Loucy (cell line): ENCODE data around the gene NECTIN1.

Experiments used
- H2AFZ ChIP-seq: fragments of 200-600 bp; sonication (generic); 2 replicates; pipeline ENCODE4 v1.6.0; 2016; ENCODE audit warnings: antibody characterized with exemption, mild to moderate bottlenecking, low read length, moderate library complexity
- H3F3A ChIP-seq: fragments of 200-600 bp; 2 replicates; pipeline ENCODE4 v1.6.0; 2016; ENCODE audit warnings: antibody characterized with exemption, low read depth, mild to moderate bottlenecking
- H3K27me3 ChIP-seq: fragments of 200-600 bp; sonication (generic); 2 replicates; pipeline ENCODE4 v1.6.1; 2014; ENCODE audit warnings: low read length, mild to moderate bottlenecking; ENCODE audit not compliant: insufficient read depth, poor library complexity, severe bottlenecking
- H3K36me3 ChIP-seq: fragments of 200-600 bp; sonication (generic); 2 replicates; pipeline ENCODE4 v1.6.1; 2016; ENCODE audit warnings: low read length; ENCODE audit not compliant: insufficient read depth
- H3K4me1 ChIP-seq: fragments of 200-600 bp; sonication (generic); 2 replicates; pipeline ENCODE4 v1.5.1; 2014; ENCODE audit warnings: low read length, mild to moderate bottlenecking; ENCODE audit not compliant: insufficient read depth, poor library complexity, severe bottlenecking
- H3K4me2 ChIP-seq: fragments of 200-600 bp; sonication (generic); 2 replicates; pipeline ENCODE4 v1.6.0; 2014; ENCODE audit warnings: antibody characterized with exemption, low read length, low read depth, mild to moderate bottlenecking; ENCODE audit not compliant: poor library complexity, severe bottlenecking
- H3K4me3 ChIP-seq: fragments of 200-600 bp; sonication (generic); 2 replicates; pipeline ENCODE4 v1.5.1; 2014; ENCODE audit warnings: low read length, mild to moderate bottlenecking, mixed read lengths; ENCODE audit not compliant: poor library complexity, severe bottlenecking
- H3K79me2 ChIP-seq: fragments of 200-600 bp; sonication (generic); 2 replicates; pipeline ENCODE4 v1.6.1; 2014; ENCODE audit warnings: low read length; ENCODE audit not compliant: insufficient read depth
- H3K9ac ChIP-seq: fragments of 200-600 bp; sonication (generic); 2 replicates; pipeline ENCODE4 v1.6.0; 2014; ENCODE audit warnings: mild to moderate bottlenecking, low read depth, low read length, moderate library complexity; ENCODE audit not compliant: poor library complexity, severe bottlenecking
- H3K9me2 ChIP-seq: fragments of 200-600 bp; sonication (generic); replicated peaks from 2 replicates; pipeline ENCODE4 v1.6.1; 2016; ENCODE audit warnings: low read depth, low read length, mixed read lengths
- H3K9me3 ChIP-seq: fragments of 200-600 bp; sonication (generic); 2 replicates; pipeline ENCODE4 v1.6.1; 2014; ENCODE audit warnings: mild to moderate bottlenecking, antibody characterized with exemption, low read length, low read depth; ENCODE audit not compliant: insufficient read depth
- H4K20me1 ChIP-seq: fragments of 200-600 bp; sonication (generic); 2 replicates; pipeline ENCODE4 v1.6.0; 2014; ENCODE audit warnings: antibody characterized with exemption, low read length, mild to moderate bottlenecking; ENCODE audit not compliant: insufficient read depth, poor library complexity, severe bottlenecking
- EZH2phosphoT487 ChIP-seq: fragments of 200-600 bp; IDR thresholded peaks from 2 replicates; pipeline ENCODE4 v1.6.1; 2018; ENCODE audit warnings: antibody characterized with exemption, mild to moderate bottlenecking, moderate library complexity, borderline replicate concordance
- TF ChIP-seq, protein P1 (sequence below): fragments of 200-600 bp; sonication (generic); conservative IDR thresholded peaks from 2 replicates; pipeline ENCODE4 v1.5.1; 2014; ENCODE audit warnings: mild to moderate bottlenecking, antibody characterized with exemption, low read length

NECTIN1 gene

DNA sequence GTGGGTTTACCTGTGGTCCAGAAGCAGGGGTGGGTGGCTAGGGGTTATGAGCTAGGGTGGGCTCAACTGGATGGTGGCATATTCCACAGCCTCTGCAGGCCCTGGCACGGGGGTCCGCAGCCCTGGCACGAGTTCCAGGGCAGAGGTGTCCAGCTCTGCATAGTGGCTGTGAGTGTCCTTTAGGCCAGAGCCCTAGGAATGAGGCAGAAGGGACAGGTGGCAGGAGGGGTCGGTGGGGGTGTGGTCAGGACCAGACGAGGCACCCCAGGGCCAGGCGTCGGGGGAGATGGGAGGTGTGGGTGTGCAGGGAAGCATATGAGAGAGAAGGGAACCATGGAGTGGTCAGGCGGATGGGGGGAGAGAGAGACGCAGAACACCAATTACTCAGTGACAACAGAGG lies 99.9 kb downstream of the NECTIN1 start:
- Histone ChIP-seq H3K4me1 (no peaks in the 10 kb centered on the region), H3K4me2 (no peak overlapping the region), H3K27me3 (no peaks in the 10 kb centered on the region), H3K9me3 (no peaks in the 10 kb centered on the region), H3K4me3 (no peak overlapping the region), H3K36me3 (no peaks in the 10 kb centered on the region), H3K9ac (no peak overlapping the region), H2AFZ (no peak overlapping the region), H4K20me1 (no peaks in the 10 kb centered on the region), H3K79me2 (no peaks in the 10 kb centered on the region), H3F3A (no peaks in the 10 kb centered on the region), H3K9me2 (no peaks in the 10 kb centered on the region)
- TF ChIP-seq, protein P1, sequence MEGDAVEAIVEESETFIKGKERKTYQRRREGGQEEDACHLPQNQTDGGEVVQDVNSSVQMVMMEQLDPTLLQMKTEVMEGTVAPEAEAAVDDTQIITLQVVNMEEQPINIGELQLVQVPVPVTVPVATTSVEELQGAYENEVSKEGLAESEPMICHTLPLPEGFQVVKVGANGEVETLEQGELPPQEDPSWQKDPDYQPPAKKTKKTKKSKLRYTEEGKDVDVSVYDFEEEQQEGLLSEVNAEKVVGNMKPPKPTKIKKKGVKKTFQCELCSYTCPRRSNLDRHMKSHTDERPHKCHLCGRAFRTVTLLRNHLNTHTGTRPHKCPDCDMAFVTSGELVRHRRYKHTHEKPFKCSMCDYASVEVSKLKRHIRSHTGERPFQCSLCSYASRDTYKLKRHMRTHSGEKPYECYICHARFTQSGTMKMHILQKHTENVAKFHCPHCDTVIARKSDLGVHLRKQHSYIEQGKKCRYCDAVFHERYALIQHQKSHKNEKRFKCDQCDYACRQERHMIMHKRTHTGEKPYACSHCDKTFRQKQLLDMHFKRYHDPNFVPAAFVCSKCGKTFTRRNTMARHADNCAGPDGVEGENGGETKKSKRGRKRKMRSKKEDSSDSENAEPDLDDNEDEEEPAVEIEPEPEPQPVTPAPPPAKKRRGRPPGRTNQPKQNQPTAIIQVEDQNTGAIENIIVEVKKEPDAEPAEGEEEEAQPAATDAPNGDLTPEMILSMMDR, result no peak
- no peak for TF ChIP-seq EZH2phosphoT487

DNA sequence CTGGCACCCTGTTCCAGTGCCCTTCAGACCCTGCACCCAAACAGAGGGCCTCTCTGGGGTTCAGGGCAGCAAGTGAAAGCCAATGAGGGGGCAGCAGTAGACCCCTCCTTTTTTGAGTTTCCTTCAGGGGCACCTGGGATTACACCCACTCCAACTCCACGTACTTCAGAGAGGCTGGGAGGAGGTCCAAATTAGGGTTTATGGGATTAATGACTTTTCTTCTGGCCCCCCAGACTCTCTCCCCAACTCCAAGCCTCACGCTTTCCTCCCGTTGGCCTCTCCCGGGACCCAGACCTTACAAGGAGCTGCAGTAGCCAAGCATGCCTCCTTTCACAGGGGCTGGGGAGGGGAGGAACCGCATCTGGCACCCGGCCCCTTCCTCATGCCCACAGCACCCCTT lies 101.7 kb downstream of the NECTIN1 start:
- Histone ChIP-seq H4K20me1 (no peaks in the 10 kb centered on the region), H3F3A (no peaks in the 10 kb centered on the region), H3K36me3 (no peaks in the 10 kb centered on the region), H3K79me2 (no peaks in the 10 kb centered on the region), H3K27me3 (no peaks in the 10 kb centered on the region), H3K4me1 (peaks cover 3% of the 10 kb centered on the region), H3K9ac (no peak overlapping the region), H2AFZ (no peak overlapping the region), H3K9me2 (no peaks in the 10 kb centered on the region), H3K4me2 (no peak overlapping the region), H3K9me3 (no peaks in the 10 kb centered on the region), H3K4me3 (no peak overlapping the region)
- no peak for TF ChIP-seq EZH2phosphoT487
- TF ChIP-seq, protein P1, result no peak

DNA sequence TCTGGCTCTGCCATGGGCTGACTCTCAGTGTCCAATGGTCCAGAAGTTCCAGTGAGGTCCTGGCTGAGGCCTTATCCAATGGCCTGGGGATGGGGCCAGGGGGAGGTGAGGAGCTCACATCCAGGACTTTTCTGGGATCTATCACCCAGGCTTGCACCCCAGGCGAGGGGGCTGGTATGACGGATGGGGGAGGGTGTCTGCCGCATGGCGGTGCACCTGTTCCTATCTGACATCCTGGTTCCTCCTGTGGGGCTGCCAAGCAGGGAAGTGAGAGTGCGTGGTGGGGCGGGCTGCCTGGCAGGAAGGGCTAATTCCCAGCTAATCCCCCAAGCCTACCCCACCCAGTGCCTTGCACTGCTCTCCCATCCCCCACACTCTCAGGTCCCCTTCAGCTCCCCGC lies 102.1 kb downstream of the NECTIN1 start:
- H3K9me3 ChIP-seq, result no peaks in the 10 kb centered on the region
- TF ChIP-seq EZH2phosphoT487, result no peak
- TF ChIP-seq, protein P1, result no peak
- H3K9me2 ChIP-seq, result no peaks in the 10 kb centered on the region
- no peaks in the 10 kb centered on the region for H3F3A ChIP-seq
- H3K4me2 ChIP-seq, result no peak overlapping the region
- no peak overlapping the region for H3K9ac ChIP-seq
- no peak overlapping the region for H3K4me3 ChIP-seq
- no peaks in the 10 kb centered on the region for H3K36me3 ChIP-seq
- no peaks in the 10 kb centered on the region for H3K27me3 ChIP-seq
- no peak overlapping the region for H2AFZ ChIP-seq
- H3K4me1 ChIP-seq, result peaks cover 3% of the 10 kb centered on the region
- no peaks in the 10 kb centered on the region for H4K20me1 ChIP-seq
- no peaks in the 10 kb centered on the region for H3K79me2 ChIP-seq
